Fibroblast of mammary gland (primary cell): ENCODE data around the gene PRKAG3.

ENCODE experiments used
- DNase-seq: peaks from one replicate; pipeline ENCODE4 v3.0.0-alpha.2; 2010; ENCODE audit warnings: low read depth
- H3K4me3 ChIP-seq: 2 replicates; pipeline ENCODE4 v1.5.1; 2011; ENCODE audit warnings: low read depth, mild to moderate bottlenecking, low read length, moderate library complexity; ENCODE audit not compliant: control insufficient read depth
- TF ChIP-seq, protein P1 (sequence below): conservative IDR thresholded peaks from 2 replicates; pipeline ENCODE4 v1.5.1; 2011; ENCODE audit warnings: low read depth, low read length, inconsistent platforms; ENCODE audit not compliant: control insufficient read depth, insufficient read depth

Gene PRKAG3

DNA sequence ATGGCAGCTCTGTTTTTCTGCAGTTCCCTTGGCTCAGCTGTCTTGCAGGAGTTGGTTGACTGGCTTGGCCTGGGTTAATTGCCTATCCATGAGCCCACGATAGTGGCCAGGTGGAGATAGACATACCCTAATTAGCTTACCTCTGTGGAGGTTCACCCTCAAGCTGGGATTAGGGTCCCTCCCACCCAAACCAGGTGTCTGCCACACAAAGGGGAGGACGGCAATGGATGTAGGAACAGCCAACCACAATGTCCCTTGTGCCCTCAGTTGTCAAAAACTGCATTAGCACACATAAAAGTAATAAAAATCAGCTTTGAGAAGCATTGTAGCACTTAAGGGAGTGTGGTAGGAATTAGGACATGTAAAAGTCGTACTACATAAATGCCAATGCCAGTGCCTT lies 45.5 kb downstream of the PRKAG3 start:
- TF ChIP-seq, protein P1, sequence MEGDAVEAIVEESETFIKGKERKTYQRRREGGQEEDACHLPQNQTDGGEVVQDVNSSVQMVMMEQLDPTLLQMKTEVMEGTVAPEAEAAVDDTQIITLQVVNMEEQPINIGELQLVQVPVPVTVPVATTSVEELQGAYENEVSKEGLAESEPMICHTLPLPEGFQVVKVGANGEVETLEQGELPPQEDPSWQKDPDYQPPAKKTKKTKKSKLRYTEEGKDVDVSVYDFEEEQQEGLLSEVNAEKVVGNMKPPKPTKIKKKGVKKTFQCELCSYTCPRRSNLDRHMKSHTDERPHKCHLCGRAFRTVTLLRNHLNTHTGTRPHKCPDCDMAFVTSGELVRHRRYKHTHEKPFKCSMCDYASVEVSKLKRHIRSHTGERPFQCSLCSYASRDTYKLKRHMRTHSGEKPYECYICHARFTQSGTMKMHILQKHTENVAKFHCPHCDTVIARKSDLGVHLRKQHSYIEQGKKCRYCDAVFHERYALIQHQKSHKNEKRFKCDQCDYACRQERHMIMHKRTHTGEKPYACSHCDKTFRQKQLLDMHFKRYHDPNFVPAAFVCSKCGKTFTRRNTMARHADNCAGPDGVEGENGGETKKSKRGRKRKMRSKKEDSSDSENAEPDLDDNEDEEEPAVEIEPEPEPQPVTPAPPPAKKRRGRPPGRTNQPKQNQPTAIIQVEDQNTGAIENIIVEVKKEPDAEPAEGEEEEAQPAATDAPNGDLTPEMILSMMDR: no peak
- no peak overlapping the region for H3K4me3 ChIP-seq
- no peak for DNase-seq

DNA sequence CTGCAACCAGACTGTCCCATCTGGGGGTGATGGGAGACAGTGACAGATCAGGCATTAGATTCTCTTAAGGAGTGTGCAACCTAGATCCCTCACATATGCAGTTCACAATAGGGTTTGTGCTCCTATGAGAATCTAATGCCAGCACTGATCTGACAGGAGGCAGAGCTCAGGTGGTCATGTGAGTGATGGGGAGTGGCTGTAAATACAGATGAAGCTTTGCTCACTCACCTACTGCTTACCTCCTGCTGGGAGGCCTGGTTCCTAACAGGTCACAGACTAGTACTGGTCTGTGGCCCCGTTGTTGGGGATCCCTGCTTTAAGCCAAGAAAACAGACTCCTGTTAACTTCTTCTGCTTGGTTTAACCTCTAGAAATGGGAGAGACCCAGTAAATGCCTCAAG lies 46.5 kb downstream of the PRKAG3 start:
- TF ChIP-seq, protein P1: no peak
- H3K4me3 ChIP-seq: no peak overlapping the region
- DNase-seq: no peak

DNA sequence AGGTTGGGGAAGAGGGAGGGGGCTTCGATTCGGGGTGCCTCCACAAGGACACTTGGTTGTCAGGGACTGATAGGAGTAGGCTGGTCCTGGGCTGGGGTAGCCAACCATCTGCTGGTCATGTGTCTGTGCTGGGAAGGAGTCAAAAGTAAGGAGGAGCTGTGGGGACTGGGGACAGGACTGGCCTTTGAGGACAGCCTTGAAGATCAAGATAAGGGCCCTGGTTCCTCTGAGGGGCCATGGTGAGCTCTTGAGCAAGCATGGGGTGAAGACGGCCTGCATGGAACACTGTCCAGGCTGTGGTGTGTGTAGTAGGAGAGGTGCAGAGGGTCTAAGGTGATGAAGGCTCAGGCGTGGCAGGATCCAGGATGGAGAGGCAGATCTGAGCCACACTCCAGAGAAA lies 47.9 kb downstream of the PRKAG3 start:
- TF ChIP-seq, protein P1: no peak
- no peak for DNase-seq
- no peak overlapping the region for H3K4me3 ChIP-seq

DNA sequence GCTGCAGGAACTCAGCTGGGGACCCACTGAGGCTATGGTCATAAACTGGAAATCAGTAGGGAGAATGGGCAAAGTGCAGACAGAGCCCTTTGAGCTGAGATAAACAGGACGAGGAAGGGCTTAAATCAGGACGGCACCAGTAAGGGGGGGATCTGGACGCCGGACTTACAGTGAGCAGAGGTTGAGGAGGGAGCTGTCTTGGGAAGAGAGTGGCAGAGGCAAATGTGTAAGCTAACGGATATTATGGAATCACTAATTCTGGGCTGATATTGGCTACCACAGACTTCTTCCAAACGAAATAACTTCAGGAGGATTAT lies 49.1 kb downstream of the PRKAG3 start:
- TF ChIP-seq, protein P1: no peak
- H3K4me3 ChIP-seq: peak overlapping the region; percentile 56
- DNase-seq: peak; percentile 6

DNA sequence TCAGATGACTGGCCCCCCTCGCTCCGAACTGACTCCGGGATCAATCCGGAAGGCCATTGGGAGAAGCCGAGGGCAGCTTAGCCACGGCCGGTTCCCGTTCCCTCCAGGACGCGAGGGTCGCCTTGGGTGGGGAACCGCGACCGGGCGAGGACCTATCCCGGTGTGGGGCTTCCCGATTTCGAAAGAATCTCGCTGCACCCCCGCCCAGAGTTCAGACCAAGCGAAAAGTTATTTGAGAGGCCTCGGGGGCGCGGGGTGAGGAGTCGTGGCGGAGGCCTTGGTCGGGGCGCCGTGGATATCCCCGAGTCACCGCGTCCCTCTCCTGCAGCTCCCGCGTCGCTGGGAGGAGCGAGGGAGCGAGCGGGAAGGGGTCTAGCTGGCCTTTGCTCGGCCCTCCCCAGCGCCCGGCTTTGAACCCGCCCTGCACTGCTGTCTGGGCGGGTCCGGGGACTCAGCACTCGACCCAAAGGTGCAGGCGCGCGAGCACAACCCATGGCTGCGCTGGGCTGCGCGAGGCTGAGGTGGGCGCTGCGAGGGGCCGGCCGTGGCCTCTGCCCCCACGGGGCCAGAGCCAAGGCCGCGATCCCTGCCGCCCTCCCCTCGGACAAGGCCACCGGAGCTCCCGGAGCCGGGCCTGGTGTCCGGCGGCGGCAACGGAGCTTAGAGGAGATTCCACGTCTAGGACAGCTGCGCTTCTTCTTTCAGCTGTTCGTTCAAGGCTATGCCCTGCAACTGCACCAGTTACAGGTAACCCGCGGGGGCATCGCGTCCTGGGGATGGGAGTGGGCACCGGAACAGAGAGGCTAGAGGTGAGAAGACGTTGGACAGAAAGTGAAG lies 49.7 kb downstream of the PRKAG3 start, which contains the start of gene CYP27A1:
CYP27A1 (plus strand) TSS at position 457 of the 837 bp plus-strand sequence; CDS start at position 493, 36 bp downstream.
- TF ChIP-seq, protein P1: no peak
- peak within 1 kb of the TSS; percentile 56 for H3K4me3 ChIP-seq
- DNase-seq: peak; percentile 29

DNA sequence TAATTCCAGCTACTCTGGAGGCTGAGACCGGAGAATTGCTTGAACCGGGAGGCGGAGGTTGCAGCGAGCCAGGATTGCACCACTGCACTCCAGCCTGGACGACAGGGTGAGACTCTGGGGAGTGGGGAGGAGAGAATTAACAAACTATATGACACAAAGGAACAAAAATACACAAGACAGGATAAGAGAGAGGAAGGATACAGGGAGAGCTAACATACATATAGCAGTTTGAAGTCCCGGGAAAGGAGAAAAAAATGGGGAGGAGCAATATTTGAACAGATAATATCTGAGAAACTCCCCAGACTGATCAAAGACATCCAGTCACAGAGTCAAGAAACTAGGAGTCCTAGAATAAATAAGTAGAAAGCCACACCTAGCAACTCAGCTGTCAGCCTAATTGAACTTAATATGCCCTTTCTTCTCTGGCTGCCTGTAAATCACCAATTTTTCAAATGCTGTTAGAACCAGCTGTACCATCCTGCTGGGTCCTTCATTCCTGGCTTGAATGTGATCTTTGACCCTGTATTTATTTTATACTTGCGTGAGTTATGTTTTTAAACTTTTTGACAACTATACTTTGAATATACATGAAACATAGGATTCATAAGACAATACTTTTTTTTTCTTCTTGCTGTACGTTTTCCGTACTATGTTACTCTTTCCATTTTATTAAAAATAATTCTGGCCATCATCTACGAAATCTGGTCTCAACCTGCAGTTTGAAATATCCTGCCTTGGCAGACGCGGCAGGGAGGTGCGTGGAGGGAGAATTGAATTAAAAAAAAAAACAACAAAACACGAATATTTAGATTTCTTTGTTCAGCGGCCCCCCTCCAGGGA lies 50.5 kb downstream of the PRKAG3 start:
- TF ChIP-seq, protein P1: no peak
- no peak for DNase-seq
- peak overlapping the region; percentile 56 for H3K4me3 ChIP-seq
